Adrenal gland (tissue), 12 donors: ENCODE results near the gene EFCC1. TPM values are rescaled to one million over a fixed set of nuclear protein-coding genes. Genes with fewer than 3 reads are reported as not detected.

Source experiments
- DNase-seq, 7 donors: peaks; one replicate each; pipeline ENCODE4 v3.0.0-alpha.2; 2019 to 2020
- H3K27ac ChIP-seq, 5 donors: fragments of 200-600 bp; sonication (generic) in 4 of 5; 1 replicate in 3 of 5; 2 replicates in 2 of 5; pipeline versions ENCODE4 v1.5.1 to v1.8.0; 2016 to 2020; ENCODE audit warnings: mild to moderate bottlenecking in 1 of 5
- H3K27me3 ChIP-seq: fragments of 200-600 bp; 2 replicates; pipeline ENCODE4 v1.8.0; 2021
- H3K36me3 ChIP-seq, 2 donors: fragments of 200-600 bp; replicated peaks in 1 of 2; 1 replicate in 1 of 2; 2 replicates in 1 of 2; pipeline versions ENCODE4 v1.5.1 to v1.8.0; 2018 to 2022
- H3K4me1 ChIP-seq, 2 donors: fragments of 200-600 bp; replicated peaks in 1 of 2; 1 replicate in 1 of 2; 2 replicates in 1 of 2; pipeline versions ENCODE4 v1.5.1 to v1.8.0; 2018 to 2021
- H3K4me3 ChIP-seq, 4 donors: fragments of 200-600 bp; sonication (generic) in 3 of 4; one replicate each; pipeline ENCODE4 v1.5.1; 2016 to 2018
- H3K9me3 ChIP-seq, 3 donors: fragments of 200-600 bp; sonication (generic) in 1 of 3; replicated peaks in 1 of 3; 1 replicate in 2 of 3; 2 replicates in 1 of 3; pipeline versions ENCODE4 v1.5.1 to v1.8.0; 2016 to 2021
- POLR2A ChIP-seq, 2 donors: fragments of 450-650 bp; IDR thresholded peaks; one replicate each; pipeline ENCODE4 v1.6.1; 2017; ENCODE audit warnings: antibody characterized with exemption in 2 of 2, mild to moderate bottlenecking in 2 of 2, moderate library complexity in 1 of 2
- WGBS, 4 donors: extraction: QIAGEN DNeasy Blood & Tissue Kit in 2 of 4; methylation state at CpG; one replicate each; pipeline versions ENCODE4 v1.1.5 to v1.1.7; 2013 to 2017; 5-methylcytosine and 5-hydroxymethylcytosine counted together
- intact Hi-C, 2 donors: fragments of 100-400 bp; cut with DNase I; formaldehyde crosslinking; loops; one replicate each; pipeline versions ENCODE4 v1.14.1 to v1.15.0; 2022 to 2023
- polyA plus RNA-seq, 3 donors: library from polyadenylated mRNA; stranded (reverse); fragments of 200-250 nt in 2 of 3; fragments of 350-450 nt in 1 of 3; fragmentation: Illumina TruSeq in 1 of 3; extraction: RNeasy Lipid Tissue Mini Kit (QIAGEN cat#74804) in 1 of 3; gene quantifications; one replicate each; pipeline ENCODE4 v1.2.3, GENCODE V29; 2013 to 2014
- total RNA-seq, 9 donors: library from RNA; depleted of rRNA in 4 of 9; stranded (reverse); fragments of >200 nt in 4 of 9; fragments of 120-200 nt in 1 of 9; fragmentation: NEBNext Ultra II Directional in 1 of 9; extraction: Animal tissue kit (Norgen Biotek cat#: 25700) in 1 of 9; gene quantifications; one replicate each; pipeline versions ENCODE4 v1.1.0 to v1.2.4, GENCODE V29; 2013 to 2023
- TF ChIP-seq, protein P1 (sequence below), 6 experiments: fragments of 450-650 bp in 4 of 6; fragments of 200-600 bp in 2 of 6; sonication (generic) in 1 of 6; IDR thresholded peaks; 1 replicate in 5 of 6; 2 replicates in 1 of 6; pipeline versions ENCODE4 v1.5.1 to v1.8.0; 2016 to 2021; ENCODE audit warnings: antibody characterized with exemption in 6 of 6, mild to moderate bottlenecking in 2 of 6, moderate library complexity in 1 of 6
- donor health status: healthy with polysubstance abuse.
- donor health status: Bipolar disorder and iron deficiency.
- donor health status: DM: yes; HTN: yes; CAD: no.
- donor health status: DM: no; HTN: no; CAD: no.
- donor health status: DM: no; HTN: no; CAD: no.
- donor health status: DM: yes; HTN: yes; CAD: no.

Gene EFCC1
- total and polyA plus RNA-seq, 12 donors: 0.46 to 6.0 (median 1.8) TPM

DNA sequence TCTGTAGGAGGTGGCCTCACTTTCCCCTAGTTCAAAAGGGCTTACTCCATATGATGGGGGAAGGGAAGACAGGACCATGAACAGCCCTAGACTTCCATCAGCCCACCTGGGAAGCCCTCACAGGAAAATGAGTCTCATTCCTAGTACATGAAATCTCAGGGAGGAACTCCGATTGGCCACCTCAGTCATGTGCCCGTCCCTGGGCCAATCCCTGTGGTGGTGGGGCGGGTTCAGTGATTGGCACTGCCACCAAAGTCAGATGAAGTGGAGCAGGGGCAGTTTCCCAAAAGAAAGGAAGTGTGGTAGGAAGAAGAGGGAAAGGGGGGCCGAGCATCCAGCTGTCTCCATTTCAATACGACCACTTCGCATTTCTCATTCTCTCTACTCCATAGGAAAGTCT, 33.5 kb downstream of the EFCC1 start:
- Histone ChIP-seq H3K4me1 (no peaks in the 10 kb centered on the region), H3K27me3 (no peaks in the 10 kb centered on the region), H3K4me3 (no peak overlapping the region), H3K9me3 (no peaks in the 10 kb centered on the region), H3K36me3 (no peaks in the 10 kb centered on the region), H3K27ac (no peak overlapping the region)
- DNase-seq: no peak
- no peak for TF ChIP-seq POLR2A (IDR thresholded peaks at IDR 0.05)
- TF ChIP-seq, protein P1, sequence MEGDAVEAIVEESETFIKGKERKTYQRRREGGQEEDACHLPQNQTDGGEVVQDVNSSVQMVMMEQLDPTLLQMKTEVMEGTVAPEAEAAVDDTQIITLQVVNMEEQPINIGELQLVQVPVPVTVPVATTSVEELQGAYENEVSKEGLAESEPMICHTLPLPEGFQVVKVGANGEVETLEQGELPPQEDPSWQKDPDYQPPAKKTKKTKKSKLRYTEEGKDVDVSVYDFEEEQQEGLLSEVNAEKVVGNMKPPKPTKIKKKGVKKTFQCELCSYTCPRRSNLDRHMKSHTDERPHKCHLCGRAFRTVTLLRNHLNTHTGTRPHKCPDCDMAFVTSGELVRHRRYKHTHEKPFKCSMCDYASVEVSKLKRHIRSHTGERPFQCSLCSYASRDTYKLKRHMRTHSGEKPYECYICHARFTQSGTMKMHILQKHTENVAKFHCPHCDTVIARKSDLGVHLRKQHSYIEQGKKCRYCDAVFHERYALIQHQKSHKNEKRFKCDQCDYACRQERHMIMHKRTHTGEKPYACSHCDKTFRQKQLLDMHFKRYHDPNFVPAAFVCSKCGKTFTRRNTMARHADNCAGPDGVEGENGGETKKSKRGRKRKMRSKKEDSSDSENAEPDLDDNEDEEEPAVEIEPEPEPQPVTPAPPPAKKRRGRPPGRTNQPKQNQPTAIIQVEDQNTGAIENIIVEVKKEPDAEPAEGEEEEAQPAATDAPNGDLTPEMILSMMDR (IDR thresholded peaks at IDR 0.05): no peak
- 80 to 95% (median 88%) methylated on average over 6 of the region's 6 CpGs for WGBS, 4 donors
- intact Hi-C loops: no loop called here

DNA sequence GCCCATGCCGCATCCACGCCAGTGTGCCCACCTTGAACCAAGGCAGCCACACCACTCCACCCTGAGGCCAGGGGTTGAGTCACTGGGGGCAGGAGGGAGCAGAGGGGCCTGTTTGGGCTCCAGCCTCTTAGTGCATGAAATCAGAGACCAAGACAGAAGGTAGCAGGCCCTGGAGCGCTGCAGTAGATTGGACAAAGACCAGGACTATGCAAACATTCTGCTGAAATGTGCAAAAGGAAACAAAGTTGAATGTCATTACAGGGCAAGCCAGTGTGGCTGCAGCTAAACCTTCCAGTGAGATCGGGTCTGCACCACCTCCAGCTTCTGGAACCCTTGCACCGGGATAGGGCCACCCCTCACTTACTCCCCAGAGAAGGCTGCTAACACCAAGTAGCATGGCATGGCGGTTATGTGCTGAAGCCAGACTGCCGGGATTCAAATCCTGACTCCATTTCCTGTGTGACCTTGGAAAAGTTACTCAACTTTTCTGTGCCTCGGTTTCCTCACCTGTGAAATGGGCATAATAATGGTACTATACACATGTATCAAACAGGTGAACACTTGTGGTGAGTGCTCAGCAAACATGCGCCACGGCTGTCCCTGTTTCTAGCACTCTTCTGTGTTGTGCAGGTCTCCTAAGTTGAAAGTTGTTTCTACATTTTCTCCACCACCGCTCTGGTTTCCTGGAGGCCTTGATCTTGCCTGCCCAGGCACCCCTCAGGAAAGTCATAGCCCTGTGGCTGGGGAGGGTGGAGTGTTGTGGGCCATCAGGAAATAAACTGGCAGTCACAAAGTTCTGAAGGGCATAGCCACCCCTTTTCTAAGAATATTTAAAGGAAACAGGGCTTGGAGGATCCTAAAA, 34.5 kb downstream of the EFCC1 start:
- no peak overlapping the region for H3K27ac ChIP-seq
- WGBS, 4 donors: 80 to 89% (median 85%) methylated on average over 10 to 11 of the region's 11 CpGs
- H3K4me3 ChIP-seq: no peak overlapping the region
- no peaks in the 10 kb centered on the region for H3K4me1 ChIP-seq
- H3K36me3 ChIP-seq: no peaks in the 10 kb centered on the region
- intact Hi-C loops: no loop called here
- H3K9me3 ChIP-seq: no peaks in the 10 kb centered on the region
- TF ChIP-seq, protein P1 (IDR thresholded peaks at IDR 0.05): no peak
- no peak for TF ChIP-seq POLR2A (IDR thresholded peaks at IDR 0.05)
- DNase-seq: no peak
- no peaks in the 10 kb centered on the region for H3K27me3 ChIP-seq

DNA sequence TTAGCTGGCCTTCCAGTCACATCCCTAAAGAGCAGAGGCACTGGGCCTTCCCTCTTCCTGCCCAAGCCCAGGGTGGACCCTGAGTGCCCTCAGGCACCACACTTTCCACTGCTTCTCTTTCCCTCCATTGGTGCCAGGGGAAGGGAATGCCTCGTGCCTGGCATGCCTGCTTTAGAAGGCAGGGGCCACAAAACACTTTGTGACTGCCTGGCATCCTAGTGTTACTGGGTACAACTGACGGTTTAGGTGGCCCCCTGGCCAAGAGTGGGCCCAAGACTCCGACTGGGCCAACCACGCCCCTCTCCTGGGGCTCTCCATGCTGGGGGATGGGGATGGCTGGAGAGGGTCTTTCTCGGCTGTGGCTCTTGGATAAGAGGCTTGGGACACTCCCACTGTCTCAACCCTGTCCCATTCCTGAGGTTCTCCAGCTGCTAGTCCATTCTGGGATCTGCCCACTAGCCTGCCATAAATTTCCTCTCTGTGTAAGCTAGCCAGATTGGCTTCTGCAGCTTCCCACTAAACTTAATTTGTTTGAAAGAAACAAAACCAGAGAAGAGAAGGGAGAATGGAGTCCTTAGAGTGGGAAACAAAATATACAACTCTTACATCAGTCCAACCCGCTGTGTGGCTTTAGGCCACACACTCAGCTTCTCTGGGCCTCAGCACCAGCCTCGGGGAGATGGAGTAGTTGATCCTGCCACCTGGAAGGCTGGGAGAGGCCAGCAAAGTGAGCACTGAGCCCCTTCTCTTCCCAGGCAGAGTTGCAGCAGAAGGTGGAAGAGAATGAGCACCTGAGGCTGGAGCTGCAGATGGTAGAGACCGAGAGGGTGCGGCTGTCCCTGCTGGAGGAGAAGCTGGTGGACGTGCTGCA, 35.4 kb downstream of the EFCC1 start:
- intact Hi-C loops: no loop called here
- WGBS, 4 donors: 80 to 85% (median 82%) methylated on average over 4 to 10 of the region's 10 CpGs
- H3K9me3 ChIP-seq: no peaks in the 10 kb centered on the region

GRCh38 chr3:129037093-129037419, 36.0 kb downstream of the EFCC1 start:
- H3K9me3 ChIP-seq: no peaks in the 10 kb centered on the region
- H3K27me3 ChIP-seq: no peaks in the 10 kb centered on the region
- intact Hi-C loops: no loop called here
- TF ChIP-seq POLR2A (IDR thresholded peaks at IDR 0.05): no peak
- TF ChIP-seq, protein P1 (IDR thresholded peaks at IDR 0.05): no peak
- no peaks in the 10 kb centered on the region for H3K4me1 ChIP-seq
- no peak for DNase-seq
- no peak overlapping the region for H3K27ac ChIP-seq
- 0 to 100% (median 25%) methylated on average over 2 of the region's 2 CpGs for WGBS, 4 donors
- no peaks in the 10 kb centered on the region for H3K36me3 ChIP-seq
- no peak overlapping the region for H3K4me3 ChIP-seq

More for the DNA sequence above, 35.4 kb downstream of the EFCC1 start:
- H3K36me3 ChIP-seq: no peaks in the 10 kb centered on the region
- H3K4me3 ChIP-seq: no peak overlapping the region
- TF ChIP-seq POLR2A (IDR thresholded peaks at IDR 0.05): no peak
- TF ChIP-seq, protein P1 (IDR thresholded peaks at IDR 0.05): no peak
- H3K27ac ChIP-seq: no peak overlapping the region
- no peaks in the 10 kb centered on the region for H3K27me3 ChIP-seq
- DNase-seq: no peak
- H3K4me1 ChIP-seq: no peaks in the 10 kb centered on the region
